H1 (cell line): ENCODE data around the gene PEX6. TPM values are rescaled to one million over a fixed set of nuclear protein-coding genes. Genes with fewer than 3 reads are reported as not detected.

Experiments used
- CTCF ChIA-PET: fragments of 300-600 bp; sonication (Branson Sonifier 250); formaldehyde crosslinking; loops from one replicate; lab custom pipeline; 2021; ENCODE audit not compliant: partially characterized antibody; lab: Charles Lee
- POLR2A ChIA-PET: fragments of 300-600 bp; sonication (Branson Sonifier 250); formaldehyde crosslinking; loops from one replicate; lab custom pipeline; 2021; ENCODE audit warnings: inconsistent platforms; ENCODE audit not compliant: partially characterized antibody; lab: Charles Lee
- DNase-seq, 2 experiments: peaks; one replicate each; pipeline versions ENCODE4 v3.0.0 to v3.0.0-alpha.2; 2010 to 2022; ENCODE audit warnings: low spot score in 2 of 2, low read depth in 1 of 2, mixed read lengths in 1 of 2
- FAIRE-seq: peaks from 2 replicates; lab custom pipeline; 2011; peaks lifted over from hg19 to GRCh38; lab: Jason Lieb, UNC
- H2AFZ ChIP-seq: 2 replicates; pipeline ENCODE4 v1.8.1; 2012; ENCODE audit warnings: low read length, inconsistent platforms
- H2AK5ac ChIP-seq: 2 replicates; pipeline ENCODE4 v1.6.1; 2013; ENCODE audit warnings: low read depth, low read length
- H2BK120ac ChIP-seq: replicated peaks from 2 replicates; pipeline ENCODE3; 2013; ENCODE audit warnings: low read depth, low read length, inconsistent platforms
- H2BK12ac ChIP-seq: 2 replicates; pipeline ENCODE4 v1.6.1; 2013; ENCODE audit warnings: low read depth, low read length
- H2BK15ac ChIP-seq: 2 replicates; pipeline ENCODE4 v1.6.1; 2013; ENCODE audit warnings: low read length
- H2BK20ac ChIP-seq: 2 replicates; pipeline ENCODE4 v1.6.1; 2013; ENCODE audit warnings: low read length
- H2BK5ac ChIP-seq: 2 replicates; pipeline ENCODE4 v1.6.1; 2013; ENCODE audit warnings: low read depth, low read length
- H3K14ac ChIP-seq: 2 replicates; pipeline ENCODE4 v1.6.1; 2013; ENCODE audit warnings: inconsistent platforms; ENCODE audit not compliant: insufficient read length
- H3K18ac ChIP-seq: 2 replicates; pipeline ENCODE4 v1.6.1; 2013; ENCODE audit warnings: low read length; ENCODE audit errors: extremely low read depth
- H3K23ac ChIP-seq: 2 replicates; pipeline ENCODE4 v1.6.1; 2013; ENCODE audit warnings: inconsistent platforms; ENCODE audit not compliant: insufficient read length
- H3K23me2 ChIP-seq: 2 replicates; pipeline ENCODE4 v1.6.1; 2013; ENCODE audit warnings: low read depth, low read length
- H3K27ac ChIP-seq: 2 replicates; pipeline ENCODE4 v1.6.1; 2011; ENCODE audit warnings: low read depth, low read length, inconsistent platforms
- H3K27me3 ChIP-seq, 4 experiments: replicated peaks in 1 of 4; 1 replicate in 1 of 4; 2 replicates in 3 of 4; pipeline versions ENCODE4 v1.6.1 to v1.8.1; 2011 to 2013; ENCODE audit warnings: low read length in 3 of 4, mild to moderate bottlenecking in 3 of 4, inconsistent platforms in 2 of 4, mixed read lengths in 2 of 4, moderate library complexity in 1 of 4; ENCODE audit not compliant: control insufficient read depth in 3 of 4, insufficient read depth in 3 of 4; ENCODE audit errors: extremely low read depth in 1 of 4
- H3K36me3 ChIP-seq, 4 experiments: 2 replicates each; pipeline versions ENCODE4 v1.6.1 to v1.8.1; 2011 to 2013; ENCODE audit warnings: mild to moderate bottlenecking in 4 of 4, low read length in 3 of 4, moderate library complexity in 2 of 4, control low read depth in 1 of 4, inconsistent platforms in 1 of 4; ENCODE audit not compliant: insufficient read depth in 4 of 4, control insufficient read depth in 2 of 4
- H3K4ac ChIP-seq: replicated peaks from 2 replicates; pipeline ENCODE3; 2013; ENCODE audit warnings: low read length, low read depth, mixed read lengths, inconsistent platforms; ENCODE audit not compliant: insufficient read length
- H3K4me1 ChIP-seq, 4 experiments: replicated peaks in 1 of 4; 1 replicate in 1 of 4; 2 replicates in 3 of 4; pipeline versions ENCODE4 v1.6.1 to v1.8.1; 2011 to 2013; ENCODE audit warnings: low read length in 3 of 4, inconsistent platforms in 2 of 4, mixed read lengths in 1 of 4; ENCODE audit not compliant: insufficient read depth in 4 of 4, control insufficient read depth in 3 of 4
- H3K4me2 ChIP-seq, 2 experiments: 2 replicates each; pipeline versions ENCODE4 v1.6.1 to v1.8.1; 2011 to 2013; ENCODE audit warnings: low read depth in 2 of 2, low read length in 2 of 2, control low read depth in 1 of 2, inconsistent platforms in 1 of 2, mild to moderate bottlenecking in 1 of 2; ENCODE audit not compliant: insufficient read depth in 1 of 2
- H3K4me3 ChIP-seq, 4 experiments: fragments of 200-600, 300-600 bp in 1 of 4; sonication (generic), shearing (Covaris generic), sonication (Bioruptor Twin) in 1 of 4; 2 replicates each; pipeline versions ENCODE4 v1.5.1 to v1.8.1; 2011 to 2016; ENCODE audit warnings: low read length in 4 of 4, low read depth in 3 of 4, control low read depth in 2 of 4, inconsistent platforms in 2 of 4, mild to moderate bottlenecking in 2 of 4, mixed read lengths in 1 of 4, moderate library complexity in 1 of 4; ENCODE audit not compliant: insufficient read depth in 2 of 4; ENCODE audit errors: extremely low read depth in 1 of 4
- H3K56ac ChIP-seq: replicated peaks from 2 replicates; pipeline ENCODE3; 2013; ENCODE audit warnings: low read depth, mild to moderate bottlenecking, mixed read lengths, low read length, inconsistent platforms; ENCODE audit not compliant: insufficient read length
- H3K79me1 ChIP-seq: 2 replicates; pipeline ENCODE4 v1.6.1; 2013; ENCODE audit warnings: low read depth, low read length, control low read depth
- H3K79me2 ChIP-seq, 2 experiments: 2 replicates each; pipeline versions ENCODE4 v1.6.1 to v1.8.1; 2012 to 2013; ENCODE audit warnings: low read length in 2 of 2, mild to moderate bottlenecking in 2 of 2, inconsistent platforms in 1 of 2; ENCODE audit not compliant: insufficient read depth in 2 of 2, control insufficient read depth in 1 of 2
- H3K9ac ChIP-seq, 4 experiments: replicated peaks in 1 of 4; 1 replicate in 1 of 4; 2 replicates in 3 of 4; pipeline versions ENCODE4 v1.6.1 to v1.8.1; 2011 to 2013; ENCODE audit warnings: low read depth in 3 of 4, low read length in 3 of 4, control low read depth in 2 of 4, mild to moderate bottlenecking in 2 of 4, moderate library complexity in 2 of 4, inconsistent platforms in 1 of 4; ENCODE audit errors: extremely low read depth in 1 of 4
- H3K9me3 ChIP-seq, 2 experiments: 2 replicates each; pipeline versions ENCODE4 v1.6.1 to v1.8.1; 2012 to 2013; ENCODE audit warnings: mild to moderate bottlenecking in 2 of 2, moderate library complexity in 2 of 2, control low read depth in 1 of 2, inconsistent platforms in 1 of 2, low read depth in 1 of 2, low read length in 1 of 2, mixed read lengths in 1 of 2; ENCODE audit not compliant: insufficient read depth in 2 of 2
- H4K20me1 ChIP-seq, 2 experiments: replicated peaks in 1 of 2; 2 replicates each; pipeline versions ENCODE3 to v1.8.1; 2011 to 2013; ENCODE audit warnings: inconsistent platforms in 2 of 2, low read length in 2 of 2, mild to moderate bottlenecking in 1 of 2; ENCODE audit not compliant: insufficient read depth in 2 of 2, control insufficient read depth in 1 of 2
- H4K5ac ChIP-seq: 2 replicates; pipeline ENCODE4 v1.6.1; 2013; ENCODE audit warnings: low read length, low read depth, mixed read lengths, inconsistent platforms; ENCODE audit not compliant: insufficient read length
- H4K8ac ChIP-seq: 2 replicates; pipeline ENCODE4 v1.8.0; 2013; ENCODE audit warnings: mild to moderate bottlenecking, moderate library complexity, low read length, inconsistent platforms; ENCODE audit not compliant: insufficient read depth; ENCODE audit errors: extremely low read depth
- H4K91ac ChIP-seq: replicated peaks from 2 replicates; pipeline ENCODE3; 2013; ENCODE audit warnings: low read length, mixed read lengths, inconsistent platforms; ENCODE audit not compliant: insufficient read length
- PHF8 ChIP-seq: fragments of 200-600 bp; sonication (generic); conservative IDR thresholded peaks from 2 replicates; pipeline ENCODE4 v1.7.1; 2012; ENCODE audit warnings: low read depth, mild to moderate bottlenecking, inconsistent platforms, low read length, moderate library complexity
- SAP30 ChIP-seq: fragments of 300-600 bp; sonication (generic); IDR thresholded peaks from 2 replicates; pipeline ENCODE4 v1.7.1; 2012; ENCODE audit warnings: low read length, moderate library complexity, mild to moderate bottlenecking, inconsistent platforms; ENCODE audit not compliant: insufficient read depth, insufficient replicate concordance
- TEAD4 ChIP-seq: IDR thresholded peaks from 2 replicates; pipeline ENCODE4 v1.6.1; 2012; ENCODE audit warnings: low read depth, low read length, inconsistent platforms, mixed read lengths
- WGBS, 2 experiments: shearing (Covaris generic) in 1 of 2; methylation state at CpG; one replicate each; pipeline versions ENCODE4 v1.1.6 to v1.1.7; 2013 to 2015; ENCODE audit warnings: low lambda C conversion rate in 2 of 2, mixed read lengths in 2 of 2, inconsistent platforms in 1 of 2, low coverage in 1 of 2, missing lambda C conversion rate in 1 of 2; ENCODE audit not compliant: insufficient replicate concordance in 2 of 2, insufficient coverage in 1 of 2, insufficient read length in 1 of 2; ENCODE audit errors: extremely low coverage in 1 of 2, missing lambda C conversion rate in 1 of 2; 5-methylcytosine and 5-hydroxymethylcytosine counted together
- polyA plus RNA-seq, 7 experiments: library from polyadenylated mRNA; depleted of rRNA in 3 of 7; stranded (reverse) in 5 of 7; unstranded in 2 of 7; fragments of >200 nt in 5 of 7; fragments of 200-250 nt in 2 of 7; gene quantifications; 1 replicate in 5 of 7; 2 replicates in 1 of 7; 4 replicates in 1 of 7; pipeline versions ENCODE4 v1.2.1 to v1.2.3, GENCODE V29; 2011 to 2013; ENCODE audit warnings: missing spikeins in 2 of 7, mixed read lengths in 2 of 7
- total RNA-seq: library from RNA; stranded (reverse); fragmentation: NEBNext Ultra II Directional; extraction: Animal tissue kit (Norgen Biotek cat#: 25700); gene quantifications from 2 replicates; pipeline ENCODE4 v1.2.1, GENCODE V29; 2021

Gene PEX6
- total and polyA plus RNA-seq, 2 of the 8 experiments (the other 6 are each of a cell fraction or from before 2014, with no cell fraction given): 6.4 to 12.5 TPM

DNA sequence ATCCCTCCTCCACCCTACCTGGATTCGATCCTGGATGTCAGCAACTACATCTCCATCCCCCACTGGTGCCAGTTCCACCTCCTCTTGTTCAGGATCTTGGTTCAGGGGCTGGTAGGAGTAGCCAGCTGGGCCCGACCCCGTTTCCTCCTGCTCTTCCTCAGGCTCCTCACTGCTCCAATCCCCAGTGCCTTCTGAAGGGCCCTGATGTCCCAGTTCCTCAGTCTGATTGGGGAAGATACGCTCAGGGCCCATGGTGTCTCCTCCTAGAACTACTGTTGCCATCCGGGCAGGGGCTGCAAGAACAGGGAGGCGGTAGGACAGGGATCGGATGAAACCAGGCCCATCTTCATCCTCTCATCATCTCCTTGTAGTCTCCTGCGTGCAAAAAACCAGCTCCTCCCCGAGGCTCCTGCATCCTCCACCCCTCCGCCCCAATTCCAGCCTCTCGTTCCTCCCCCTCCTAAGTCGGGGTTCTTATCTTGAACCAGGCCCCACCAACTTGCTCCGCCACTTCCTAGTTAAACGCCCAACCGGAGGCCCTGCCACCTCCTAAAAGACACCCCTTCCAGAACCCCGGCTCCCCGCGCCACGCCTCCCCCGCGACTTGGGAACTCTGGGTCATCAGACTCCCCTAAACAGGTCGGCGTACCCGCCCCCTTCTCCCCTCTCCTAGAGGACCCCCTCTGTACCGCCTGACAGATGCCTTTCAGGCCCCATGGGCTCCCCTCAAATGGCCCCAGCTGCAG is 34.3 kb upstream of the PEX6 start:
- POLR2A ChIA-PET: interaction anchor here (0.5 to 27.9 kb wide), 19 partner anchors 9 to 162 kb away, joined by 3 to 584 read pairs (median 7); partner anchors contain the start of genes CNPY3, CUL7, KLC4 and MRPL2

More for the DNA sequence above, 34.3 kb upstream of the PEX6 start:
- peaks cover 3 to 45% of the 10 kb centered on the region in 2 experiments; a peak in 2 of 4 replicates for H3K79me2 ChIP-seq
- H3K27ac ChIP-seq: 0 out of 2 replicates have a peak overlapping the region, but pooled peaks have one; percentile 37
- peak overlapping the region; percentile 38 to 71 (median 64) for H3K9ac ChIP-seq
- peak overlapping the region; percentile 47 to 87 (median 85) for H3K4me3 ChIP-seq
- no peak overlapping the region for H2BK12ac ChIP-seq
- peaks cover 0 to 9% (median 4%) of the 10 kb centered on the region in 4 experiments; a peak in 6 of 7 replicates for H3K4me1 ChIP-seq
- WGBS, 2 experiments: 26% methylated on average over 13 of the region's 25 CpGs; no CpG with 5 or more reads in 1 of the 2 experiments
- peaks cover 16 to 45% (median 42%) of the 10 kb centered on the region in 4 experiments for H3K36me3 ChIP-seq
- no peaks in the 10 kb centered on the region for H3K9me3 ChIP-seq
- no peak overlapping the region for H3K14ac ChIP-seq
- H3K4ac ChIP-seq: no peak overlapping the region
- DNase-seq (no peak), FAIRE-seq (no peak)
- H3K27me3 ChIP-seq: no peaks in the 10 kb centered on the region
- no peak overlapping the region; the same call in 1 of the 2 replicates for H2AFZ ChIP-seq
- H2BK120ac ChIP-seq: no peak overlapping the region
- H4K5ac ChIP-seq: no peak overlapping the region
- CTCF ChIA-PET: interaction anchor here (0.7 to 2.2 kb wide), 17 partner anchors 8 to 130 kb away, joined by 3 to 9 read pairs (median 4); partner anchors contain the start of genes GNMT, PTK7 and RRP36
- H4K20me1 ChIP-seq: peaks cover 0 to 7% of the 10 kb centered on the region in 2 experiments
- H2BK5ac ChIP-seq: 0 out of 2 replicates have a peak overlapping the region, but pooled peaks have one; percentile 11
- H3K56ac ChIP-seq: peak overlapping the region; percentile 32
- peak overlapping the region; percentile 89 to 95 for H3K4me2 ChIP-seq
- H2BK15ac ChIP-seq: no peak overlapping the region
- peaks cover 7% of the 10 kb centered on the region for H3K23me2 ChIP-seq
- H3K23ac ChIP-seq: no peak overlapping the region
- H2BK20ac ChIP-seq: no peak overlapping the region
- peak; percentile 89 for TF ChIP-seq SAP30
- TF ChIP-seq PHF8: peak; percentile 63
- TF ChIP-seq TEAD4: no peak
- peaks cover 8% of the 10 kb centered on the region for H3K79me1 ChIP-seq
- no peak overlapping the region; the same call in 1 of the 2 replicates for H4K8ac ChIP-seq
- no peak overlapping the region for H4K91ac ChIP-seq
- no peak overlapping the region for H2AK5ac ChIP-seq
- no peak overlapping the region for H3K18ac ChIP-seq
